Measurements from ENCODE around the gene CACNA1I.

CACNA1I gene

DNA sequence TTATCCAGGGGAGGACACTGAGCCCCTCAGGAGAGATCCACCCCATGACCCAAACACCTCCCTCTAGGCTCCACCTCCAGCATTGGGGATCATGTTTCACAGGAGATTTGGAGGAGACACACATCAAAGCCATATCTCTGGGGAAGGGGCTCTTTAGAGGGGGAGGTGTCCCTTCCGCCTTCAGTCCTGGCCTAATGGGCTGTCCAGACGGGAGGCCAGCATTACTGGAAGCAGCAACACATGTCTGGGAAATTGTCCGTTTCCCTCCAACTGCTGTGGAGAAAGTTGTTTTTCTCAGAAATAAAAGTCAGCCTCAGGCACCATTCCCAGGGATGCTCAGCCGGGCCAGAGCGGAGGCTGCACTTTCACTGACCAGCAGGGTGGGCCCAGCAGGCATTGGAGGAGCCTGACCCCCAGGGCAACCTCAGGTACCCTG, 9.5 kb downstream of the CACNA1I start:
- H3K9ac ChIP-seq = no peak overlapping the region
- peaks cover 10 to 50% (median 41%) of the 10 kb centered on the region in 10 experiments for H3K4me1 ChIP-seq
- TF ChIP-seq Cebpa-rat (IDR thresholded peaks at IDR 0.05) = no peak
- no peak overlapping the region for H3K4me2 ChIP-seq
- peaks cover 0 to 4% (median 0%) of the 10 kb centered on the region in 11 experiments; a peak in 2 of 22 replicates for H4K20me1 ChIP-seq
- H3K27ac ChIP-seq = no peak overlapping the region
- no peak overlapping the region for H3K4me3 ChIP-seq
- H3K36me3 ChIP-seq = no peaks in the 10 kb centered on the region
- no peaks in the 10 kb centered on the region for H3K9me3 ChIP-seq (replicated peaks in 1 of 11)
- no peaks in the 10 kb centered on the region for H3K27me3 ChIP-seq

GRCh38 chr22:39580795-39581194, 10.2 kb downstream of the CACNA1I start:
- peaks cover 8 to 45% (median 35%) of the 10 kb centered on the region in 10 experiments; a peak in 19 of 20 replicates for H3K4me1 ChIP-seq
- peaks cover 0 to 4% (median 0%) of the 10 kb centered on the region in 11 experiments; a peak in 2 of 22 replicates for H4K20me1 ChIP-seq

DNA sequence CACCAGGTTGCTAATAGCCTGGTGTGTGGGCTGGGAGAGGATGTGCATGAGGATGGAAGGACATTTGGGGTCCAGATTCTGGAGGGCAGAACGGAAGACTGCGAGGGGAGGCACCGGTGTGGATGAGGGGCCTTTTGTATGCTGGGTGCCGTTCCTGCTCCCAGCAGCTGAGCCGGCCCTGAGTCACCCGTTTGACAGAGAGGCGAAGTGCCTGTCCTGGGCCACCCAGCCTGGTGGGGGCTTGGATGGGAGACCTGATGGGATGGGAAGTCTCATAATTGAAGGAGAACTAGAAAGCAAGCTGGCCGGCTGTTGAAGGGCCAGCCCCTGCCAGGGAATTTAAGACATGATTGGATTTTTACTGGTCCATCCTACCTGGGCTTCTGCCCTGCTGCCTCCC, 10.8 kb downstream of the CACNA1I start:
- Histone ChIP-seq H4K20me1 (no peaks in the 10 kb centered on the region; a peak in 1 of 22 replicates), H3K4me2 (no peak overlapping the region)

More at GRCh38 chr22:39580795-39581194, 10.2 kb downstream of the CACNA1I start:
- no peak overlapping the region for H3K4me2 ChIP-seq
- TF ChIP-seq Cebpa-rat (IDR thresholded peaks at IDR 0.05) = no peak
- H3K27ac ChIP-seq = no peak overlapping the region
- no peak overlapping the region for H3K4me3 ChIP-seq
- H3K36me3 ChIP-seq = no peaks in the 10 kb centered on the region
- no peaks in the 10 kb centered on the region for H3K9me3 ChIP-seq (replicated peaks in 1 of 11)
- no peak overlapping the region for H3K9ac ChIP-seq
- no peaks in the 10 kb centered on the region for H3K27me3 ChIP-seq

DNA sequence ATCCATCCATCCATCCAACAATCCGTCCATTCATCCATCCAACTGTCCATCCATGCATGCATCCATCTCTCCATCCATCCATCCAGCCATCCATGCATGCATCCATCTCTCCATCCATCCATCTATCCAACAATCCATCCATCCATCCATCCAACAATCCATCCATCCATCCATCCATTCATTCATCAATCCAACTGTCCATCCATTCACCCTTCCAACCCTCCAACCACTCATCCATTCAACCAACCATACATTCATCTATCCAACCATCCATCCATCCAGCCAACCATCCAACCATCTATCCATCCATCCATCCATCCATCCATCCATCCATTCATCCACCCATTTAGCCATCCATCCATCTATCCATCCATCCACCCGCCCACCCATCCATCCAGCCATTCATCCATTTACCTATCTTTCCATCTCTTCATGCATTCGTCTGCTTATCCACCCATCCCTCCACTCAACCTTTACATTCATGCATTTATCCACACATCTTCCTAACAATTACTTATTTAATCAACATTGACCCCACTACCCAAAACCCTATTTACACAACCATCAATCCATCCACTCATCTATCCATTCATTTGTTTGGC, 12.6 kb downstream of the CACNA1I start:
- Histone ChIP-seq H3K4me2 (no peak overlapping the region), H3K9ac (no peak overlapping the region), H3K9me3 (replicated peaks in 1 of 11) (no peaks in the 10 kb centered on the region), H3K36me3 (no peaks in the 10 kb centered on the region), H3K27ac (no peak overlapping the region), H3K27me3 (no peaks in the 10 kb centered on the region), H3K4me1 (peaks cover 0 to 45% (median 29%) of the 10 kb centered on the region in 10 experiments; a peak in 15 of 20 replicates), H4K20me1 (no peaks in the 10 kb centered on the region; a peak in 1 of 22 replicates), H3K4me3 (no peak overlapping the region)
- TF ChIP-seq Cebpa-rat (IDR thresholded peaks at IDR 0.05) = no peak

More for the DNA sequence above, 10.8 kb downstream of the CACNA1I start:
- no peak for TF ChIP-seq Cebpa-rat (IDR thresholded peaks at IDR 0.05)
- Histone ChIP-seq H3K27me3 (no peaks in the 10 kb centered on the region), H3K4me3 (no peak overlapping the region), H3K9ac (no peak overlapping the region), H3K36me3 (no peaks in the 10 kb centered on the region), H3K4me1 (peaks cover 8 to 45% (median 33%) of the 10 kb centered on the region in 10 experiments; a peak in 19 of 20 replicates), H3K9me3 (replicated peaks in 1 of 11) (no peaks in the 10 kb centered on the region), H3K27ac (no peak overlapping the region)

DNA sequence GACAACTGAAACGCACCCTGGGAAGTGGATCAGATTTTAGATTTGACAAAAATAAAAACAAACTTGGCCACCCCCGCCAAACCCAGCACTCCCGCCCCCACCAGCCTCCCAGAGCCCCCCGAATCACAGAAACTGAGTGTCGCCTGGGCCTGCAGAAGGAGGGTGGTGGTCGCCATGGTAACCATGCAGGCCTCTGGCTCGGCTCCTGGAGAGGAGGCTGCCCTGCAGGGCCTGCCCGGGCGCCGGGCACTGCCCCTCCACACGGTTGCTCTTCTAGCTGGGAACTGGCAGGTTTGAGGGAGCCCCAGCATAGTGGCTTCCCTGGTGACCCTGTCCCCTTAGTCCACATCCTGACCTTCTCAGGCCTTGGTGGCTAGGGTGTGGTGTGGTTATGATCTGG, 19.3 kb downstream of the CACNA1I start:
- Histone ChIP-seq H4K20me1 (peaks cover 0 to 18% (median 0%) of the 10 kb centered on the region in 11 experiments; a peak in 2 of 22 replicates), H3K9me3 (replicated peaks in 1 of 11) (no peaks in the 10 kb centered on the region), H3K27ac (no peak overlapping the region), H3K27me3 (no peaks in the 10 kb centered on the region), H3K4me3 (no peak overlapping the region), H3K9ac (no peak overlapping the region), H3K4me2 (no peak overlapping the region), H3K36me3 (no peaks in the 10 kb centered on the region), H3K4me1 (peaks cover 13 to 62% (median 47%) of the 10 kb centered on the region in 10 experiments)
- no peak for TF ChIP-seq Cebpa-rat (IDR thresholded peaks at IDR 0.05)

GRCh38 chr22:39592081-39593065, 21.8 kb downstream of the CACNA1I start:
- H3K9me3 ChIP-seq (replicated peaks in 1 of 11) = no peaks in the 10 kb centered on the region
- no peaks in the 10 kb centered on the region for H3K36me3 ChIP-seq
- peaks cover 0 to 9% (median 0%) of the 10 kb centered on the region in 11 experiments; a peak in 6 of 22 replicates for H3K27me3 ChIP-seq
- H3K4me2 ChIP-seq = peak overlapping the region; percentile 43 to 83 (median 67)
- peaks cover 13 to 52% (median 41%) of the 10 kb centered on the region in 10 experiments for H3K4me1 ChIP-seq
- peak overlapping the region in 3 of 11 experiments; percentile 8 to 22 (median 21); a peak in 2 of 22 replicates for H3K27ac ChIP-seq
- no peak overlapping the region for H3K4me3 ChIP-seq
- peak in 5 of 11 experiments; percentile 6 to 70 (median 28); a peak in 4 of 22 replicates for TF ChIP-seq Cebpa-rat (IDR thresholded peaks at IDR 0.05)
- H4K20me1 ChIP-seq = peaks cover 0 to 18% (median 0%) of the 10 kb centered on the region in 11 experiments; a peak in 2 of 22 replicates
- H3K9ac ChIP-seq = peak overlapping the region in 7 of 11 experiments; percentile 2 to 50 (median 14); a peak in 3 of 22 replicates

DNA sequence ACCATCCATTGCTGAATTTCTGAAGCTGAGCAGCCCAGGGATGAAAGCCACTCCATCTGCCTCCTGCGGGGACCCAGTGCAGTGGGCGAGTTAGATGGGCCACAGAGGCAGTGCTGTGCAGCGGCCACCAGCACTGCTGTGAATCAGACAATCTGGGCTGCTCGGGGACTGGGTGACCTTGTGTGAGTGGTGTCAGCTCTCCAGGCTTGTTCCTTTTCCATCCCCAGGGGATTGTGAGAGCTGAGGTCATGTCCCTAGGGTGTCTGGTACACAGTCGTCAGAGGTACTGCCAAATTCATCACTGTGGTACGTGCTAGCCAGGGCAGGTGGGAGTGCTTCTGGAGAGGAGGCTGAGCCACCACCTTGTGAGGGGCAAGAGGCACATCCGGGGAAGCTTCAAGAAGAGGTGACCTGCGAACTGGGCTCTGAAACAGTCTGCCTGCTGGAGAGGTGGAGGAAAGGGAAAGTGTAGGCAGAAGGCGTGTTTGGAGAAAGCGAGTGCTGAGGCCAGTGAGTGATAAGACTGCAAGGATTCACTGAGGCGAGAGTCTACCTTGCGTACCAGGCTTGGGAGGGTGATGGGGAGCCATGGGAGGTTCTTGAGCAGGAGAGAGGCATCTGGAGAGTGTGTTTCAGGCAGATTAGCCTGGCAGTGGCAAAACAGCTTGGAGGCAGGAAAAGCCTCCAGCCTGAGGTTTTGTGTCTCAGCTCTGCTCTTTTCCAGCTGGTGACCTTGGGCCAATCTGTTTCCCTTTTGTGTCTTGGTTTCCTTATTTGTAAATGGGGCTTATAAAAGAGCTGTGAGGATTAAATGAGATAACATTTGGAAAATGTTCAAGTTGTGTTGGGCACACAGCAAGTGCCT, 22.7 kb downstream of the CACNA1I start:
- H3K27ac ChIP-seq = peak overlapping the region in 2 of 11 experiments; percentile 21 to 22; a peak in 2 of 22 replicates
- peaks cover 13 to 49% (median 39%) of the 10 kb centered on the region in 10 experiments for H3K4me1 ChIP-seq
- H3K4me2 ChIP-seq = peak overlapping the region; percentile 43 to 83 (median 67)
- no peak for TF ChIP-seq Cebpa-rat (IDR thresholded peaks at IDR 0.05)
- H4K20me1 ChIP-seq = peaks cover 0 to 18% (median 0%) of the 10 kb centered on the region in 11 experiments; a peak in 2 of 22 replicates
- H3K4me3 ChIP-seq = no peak overlapping the region
- H3K27me3 ChIP-seq = peaks cover 0 to 15% (median 0%) of the 10 kb centered on the region in 11 experiments; a peak in 7 of 22 replicates
- no peaks in the 10 kb centered on the region for H3K9me3 ChIP-seq (replicated peaks in 1 of 11)
- H3K36me3 ChIP-seq = no peaks in the 10 kb centered on the region
- H3K9ac ChIP-seq = peak overlapping the region in 7 of 11 experiments; percentile 2 to 50 (median 14); a peak in 5 of 22 replicates

GRCh38 chr22:39593931-39594285, 23.4 kb downstream of the CACNA1I start:
- Histone ChIP-seq H3K36me3 (no peaks in the 10 kb centered on the region), H3K27me3 (peaks cover 0 to 15% (median 0%) of the 10 kb centered on the region in 11 experiments; a peak in 7 of 22 replicates), H3K4me2 (peak overlapping the region in 7 of 11 experiments; percentile 66 to 83 (median 72); a peak in 13 of 22 replicates), H3K9ac (no peak overlapping the region; a peak in 1 of 22 replicates), H4K20me1 (peaks cover 0 to 18% (median 0%) of the 10 kb centered on the region in 11 experiments; a peak in 2 of 22 replicates), H3K27ac (peak overlapping the region in 1 of 11 experiments; percentile 12; a peak in 1 of 22 replicates), H3K4me3 (no peak overlapping the region), H3K9me3 (replicated peaks in 1 of 11) (no peaks in the 10 kb centered on the region), H3K4me1 (peaks cover 13 to 49% (median 38%) of the 10 kb centered on the region in 10 experiments)
- TF ChIP-seq Cebpa-rat (IDR thresholded peaks at IDR 0.05) = no peak

All from BLaER1 treated with 17β-estradiol and CSF1 and Interleukin-3, amounts not matched to agents 10 nM and 100 nM (cell line).